GM21526 (cell line): Measurements from ENCODE around the gene ZBTB45.
A peak's percentile ranks its signal among the peaks of the same experiment; 100 is the strongest.
"Not testable (repeated sequence)": the region's sequence is repeated elsewhere in the genome, so short reads cannot be mapped to it uniquely, and the experiment has no call there.

Experiments used
- ATAC-seq: cut with Tn5 transposase; IDR thresholded peaks from one replicate; pipeline ENCODE4 v1.9.1; 2021; ENCODE audit warnings: moderate library complexity; ENCODE audit not compliant: unreplicated experiment, low FRiP score

ZBTB45 gene

GRCh38 chr19:58513213-58513693 lies 6.4 kb downstream of the ZBTB45 start:
- no peak for ATAC-seq

- ATAC-seq: no peak
Measured at GRCh38 chr19:58511353-58512208, 8.0 kb downstream of the ZBTB45 start, which contains the start of gene SLC27A5. Gene SLC27A5 (minus strand): TSS chr19:58511992. CDS start chr19:58511955, 37 bp downstream.

- ATAC-seq: no peak
Measured at GRCh38 chr19:58510084-58510862, 9.3 kb downstream of the ZBTB45 start.

GRCh38 chr19:58509731-58510083 lies 9.9 kb downstream of the ZBTB45 start:
- ATAC-seq: no peak

GRCh38 chr19:58507602-58508223 lies 11.9 kb downstream of the ZBTB45 start:
- ATAC-seq: not testable (repeated sequence)

- no peak for ATAC-seq
Measured at GRCh38 chr19:58500242-58500641, 19.4 kb downstream of the ZBTB45 start.

- ATAC-seq: peak; percentile 79
Measured at GRCh38 chr19:58499021-58499927, 20.3 kb downstream of the ZBTB45 start.

GRCh38 chr19:58498316-58499020 lies 21.1 kb downstream of the ZBTB45 start:
- ATAC-seq: no peak

GRCh38 chr19:58497634-58498170 lies 21.9 kb downstream of the ZBTB45 start:
- no peak for ATAC-seq

- ATAC-seq: no peak
Measured at GRCh38 chr19:58492265-58492664, 27.3 kb downstream of the ZBTB45 start.

GRCh38 chr19:58491393-58491792 lies 28.2 kb downstream of the ZBTB45 start:
- ATAC-seq: no peak

GRCh38 chr19:58484349-58484748 lies 35.3 kb downstream of the ZBTB45 start:
- ATAC-seq: not testable (repeated sequence)

GRCh38 chr19:58483776-58484175 lies 35.8 kb downstream of the ZBTB45 start:
- no peak for ATAC-seq

- no peak for ATAC-seq
Measured at GRCh38 chr19:58482372-58482771, 37.2 kb downstream of the ZBTB45 start.

GRCh38 chr19:58480831-58481230 lies 38.8 kb downstream of the ZBTB45 start:
- ATAC-seq: no peak

- ATAC-seq: no peak
Measured at GRCh38 chr19:58480481-58480830, 39.2 kb downstream of the ZBTB45 start.

- no peak for ATAC-seq
Measured at GRCh38 chr19:58479736-58480480, 39.7 kb downstream of the ZBTB45 start.

- no peak for ATAC-seq
Measured at GRCh38 chr19:58479303-58479702, 40.3 kb downstream of the ZBTB45 start.
